ENCODE data around the gene ANKRD33B. TPM values are rescaled to one million over a fixed set of nuclear protein-coding genes. Genes with fewer than 3 reads are reported as not detected.
A peak's percentile ranks its signal among the peaks of the same experiment; 100 is the strongest.

The ANKRD33B gene
- total RNA-seq, 1 experiment from 2014 or later, result 10.9 TPM

GRCh38 chr5:10552183-10553143, 11.4 kb upstream of the ANKRD33B start:
- POLR2A ChIA-PET, result no interaction called here
- Histone ChIP-seq H2AFZ (ENCODE audit: low read depth, low read length, poor library complexity, severe bottlenecking) (peak overlapping the region; percentile 39), H4K20me1 (ENCODE audit: insufficient read depth) (no peaks in the 10 kb centered on the region), H3K9me2 (ENCODE audit: insufficient read depth) (no peaks in the 10 kb centered on the region), H3K27ac (ENCODE audit: low read depth, low read length) (peak overlapping the region; percentile 73), H3K4me1 (ENCODE audit: control insufficient read depth in 1 of 2, insufficient read depth in 2 of 2, low read length in 2 of 2) (peaks cover 41 to 82% of the 10 kb centered on the region in 2 experiments), H3K9ac (ENCODE audit: low read length) (peak overlapping the region; percentile 65), H3K27me3 (ENCODE audit: insufficient read depth, low read length) (no peaks in the 10 kb centered on the region), H3K79me2 (ENCODE audit: insufficient read depth, low read length) (no peaks in the 10 kb centered on the region), H3K4me3 (replicated peaks in 1 of 2; ENCODE audit: low read depth in 1 of 2, low read length in 2 of 2) (0 out of 4 replicates have a peak overlapping the region, but pooled peaks of 1 of the 2 experiments have one; percentile 11), H3K4me2 (ENCODE audit: low read length) (peak overlapping the region; percentile 68), H3K36me3 (ENCODE audit: control insufficient read depth in 1 of 2, insufficient read depth in 2 of 2, low read length in 2 of 2) (no peaks in the 10 kb centered on the region), H3K9me3 (ENCODE audit: control insufficient read depth in 1 of 2, insufficient read depth in 1 of 2, low read depth in 1 of 2, low read length in 2 of 2) (peaks cover 0 to 11% of the 10 kb centered on the region in 2 experiments; a peak in 1 of 4 replicates)
- CTCF ChIA-PET, result interaction anchor here (1.4 kb wide), 2 partner anchors 7 to 75 kb away, joined by 4 to 5 read pairs; no protein-coding TSS in a partner anchor
- peak; percentile 49; the same call in 1 of the 2 replicates for TF ChIP-seq FOSL1 (IDR thresholded peaks at IDR 0.05; ENCODE audit: low read depth)
- peak; percentile 26; the same call in 1 of the 2 replicates for TF ChIP-seq MAX (IDR thresholded peaks at IDR 0.05)
- no peak for TF ChIP-seq EZH2 (IDR thresholded peaks at IDR 0.05)
- no peak for TF ChIP-seq YY1 (IDR thresholded peaks at IDR 0.05; ENCODE audit: extremely low read depth, insufficient replicate concordance, low read depth, low read length)
- peak; percentile 19; the same call in 1 of the 2 replicates for TF ChIP-seq ZFX (IDR thresholded peaks at IDR 0.05)
- TF ChIP-seq JUND (IDR thresholded peaks at IDR 0.05), result peak; percentile 59
- peak; percentile 31; the same call in 1 of the 2 replicates for TF ChIP-seq SP1 (IDR thresholded peaks at IDR 0.05; ENCODE audit: low read depth)
- TF ChIP-seq POLR2AphosphoS5 (IDR thresholded peaks at IDR 0.05; ENCODE audit: low read depth, low read length), result no peak
- no peak for TF ChIP-seq EGR1 (IDR thresholded peaks at IDR 0.05; ENCODE audit: low read depth)
- no TSS peak for BruUV-seq (replicated peaks)
- DNase-seq (ENCODE audit: low read depth, low spot score) (peak; percentile 42), ATAC-seq (no peak)
- intact Hi-C loops (cut with micrococcal nuclease), result no loop called here
- RAD21 ChIA-PET (ENCODE audit: low non-redundant PET in 1 of 2, low total read pairs in 2 of 2, uncharacterized antibody in 2 of 2, unreplicated experiment in 2 of 2), result interaction anchor here in 1 of 2 experiments (1.4 kb wide), 1 partner anchor 75 kb away, joined by 3 read pairs; no protein-coding TSS in a partner anchor

All from HCT116 (cell line).